MV-4-11 (cell line): ENCODE results near the gene ARHGAP20.

Experiments
- DNase-seq: peaks from one replicate; lab custom pipeline; 2025; lab: John Stamatoyannopoulos, UW

ARHGAP20 gene

GRCh38 chr11:110711776-110712658 lies at the start of gene ARHGAP20:
TSS of gene ARHGAP20 (minus strand) at chr11:110712437. CDS start at chr11:110712231, 206 bp downstream.
- DNase-seq, result no peak

- DNase-seq, result no peak
Observed at GRCh38 chr11:110761991-110762390, 49.8 kb upstream of the ARHGAP20 start.

DNA sequence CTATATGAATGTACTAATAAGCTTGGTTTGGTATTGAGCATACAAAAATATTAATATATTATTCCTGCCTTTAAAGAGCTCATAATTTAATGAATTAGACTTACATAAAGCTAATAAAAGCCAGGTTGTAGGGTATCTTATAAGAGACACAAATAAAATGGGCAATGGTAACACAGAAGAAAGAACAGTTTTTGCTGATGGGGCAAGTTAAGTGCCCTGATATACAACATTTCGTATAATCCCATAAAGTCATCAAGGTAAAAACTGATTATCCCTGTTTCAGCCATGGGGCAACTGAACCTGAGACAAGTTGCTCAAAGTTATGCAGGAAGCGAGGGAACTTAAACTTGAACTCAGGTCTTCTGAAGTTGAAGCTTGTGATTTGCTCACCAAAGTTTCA lies 48.9 kb upstream of the ARHGAP20 start:
- DNase-seq, result no peak

DNA sequence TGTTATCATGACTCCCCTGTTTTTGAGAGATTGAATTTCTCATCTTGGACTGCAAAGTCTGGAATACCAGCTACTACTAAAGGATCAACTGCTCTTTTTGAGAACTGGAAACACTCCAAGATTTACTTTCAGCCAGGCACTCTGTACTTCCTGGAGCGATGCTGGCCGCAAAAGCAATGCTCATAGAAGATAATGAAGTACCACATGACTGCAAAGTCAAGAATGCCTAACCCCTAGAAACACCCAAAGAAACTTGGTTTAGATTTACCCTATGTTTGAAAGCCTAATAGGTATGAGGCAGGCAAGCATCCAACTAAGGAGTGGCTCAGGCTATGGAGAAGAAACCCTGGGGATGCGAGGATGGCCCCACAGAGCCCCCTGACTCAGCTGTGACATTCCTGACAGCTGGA lies 47.7 kb upstream of the ARHGAP20 start:
- DNase-seq, result no peak

DNA sequence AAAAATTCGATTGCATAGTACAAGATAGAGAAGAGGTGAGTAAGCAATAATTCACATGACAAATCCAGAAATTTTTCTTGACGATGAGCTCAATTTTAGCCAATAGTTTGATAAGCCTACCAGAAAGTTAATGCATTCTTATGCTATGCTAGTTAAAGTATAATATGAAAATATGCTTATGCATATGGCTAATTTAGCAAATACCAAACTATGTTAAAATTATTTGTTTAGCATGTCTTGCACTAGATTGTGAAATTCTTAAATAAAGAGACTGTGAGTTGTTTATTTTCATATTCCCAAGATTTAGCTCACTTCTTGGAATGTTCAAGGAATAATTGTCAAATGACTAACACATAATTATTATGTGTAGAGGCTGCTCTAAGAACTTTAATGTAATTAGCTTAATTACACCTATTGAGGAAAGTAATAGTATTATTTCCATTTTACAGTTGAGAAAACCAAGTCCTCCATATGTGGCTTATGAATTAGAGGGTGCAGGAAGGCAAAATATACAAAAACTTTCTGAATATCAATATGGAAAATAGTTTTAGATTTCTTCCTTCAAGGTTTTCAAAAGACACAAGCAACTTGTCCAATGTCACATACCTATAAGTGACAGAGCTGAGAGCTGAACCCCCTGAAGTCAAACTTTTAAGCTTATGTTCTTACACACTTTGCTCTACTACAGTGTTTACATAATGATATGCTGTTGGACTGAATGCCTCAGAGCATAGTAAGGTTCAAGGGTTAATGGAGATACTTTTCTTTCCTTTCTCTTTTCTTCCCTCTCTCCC lies 45.9 kb upstream of the ARHGAP20 start:
- DNase-seq, result no peak

DNA sequence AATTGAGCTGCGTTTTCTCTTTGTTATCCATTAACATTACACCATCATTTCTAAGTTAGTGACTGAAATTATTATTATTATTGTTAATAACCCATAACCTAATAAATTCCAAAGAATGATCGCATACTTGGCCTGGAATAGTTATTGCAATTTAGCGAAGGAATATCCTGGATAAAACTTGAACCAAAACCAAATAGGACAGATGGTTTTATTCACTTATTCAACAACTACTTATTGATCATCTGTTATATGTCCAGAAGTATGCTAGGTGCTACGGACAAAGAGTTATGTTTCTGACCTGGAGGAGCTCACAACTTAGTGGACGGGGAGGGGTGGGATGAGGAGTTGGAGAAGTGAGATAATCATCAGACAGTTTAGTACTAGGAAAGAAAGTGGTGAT lies 44.8 kb upstream of the ARHGAP20 start:
- DNase-seq, result no peak

- no peak for DNase-seq
Observed at GRCh38 chr11:110755941-110756340, 43.7 kb upstream of the ARHGAP20 start.

GRCh38 chr11:110752890-110753289 lies 40.7 kb upstream of the ARHGAP20 start:
- DNase-seq, result no peak

GRCh38 chr11:110750100-110750499 lies 37.9 kb upstream of the ARHGAP20 start:
- DNase-seq, result no peak

- no peak for DNase-seq
Observed at GRCh38 chr11:110747531-110747930, 35.3 kb upstream of the ARHGAP20 start.

DNA sequence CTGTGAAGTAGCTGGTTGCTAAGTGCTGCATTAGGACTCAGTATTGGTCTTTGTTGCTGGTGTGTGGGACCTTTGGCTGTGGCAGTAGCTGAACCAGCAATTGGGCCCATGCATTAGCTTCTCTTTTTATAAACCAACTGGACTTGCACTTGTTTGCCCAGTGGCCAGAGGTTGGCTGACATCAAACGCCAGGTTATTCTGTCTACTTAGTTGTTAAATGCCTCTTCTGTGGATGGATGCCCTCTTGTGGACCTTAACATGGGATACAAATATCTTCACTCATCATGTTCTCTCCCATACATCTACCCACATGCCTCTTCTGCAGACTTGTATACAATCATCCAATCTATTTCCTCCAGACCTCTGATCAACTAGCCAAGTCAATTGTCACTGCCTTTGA lies 26.4 kb upstream of the ARHGAP20 start:
- DNase-seq, result no peak

GRCh38 chr11:110737593-110737992 lies 25.4 kb upstream of the ARHGAP20 start:
- no peak for DNase-seq

GRCh38 chr11:110736171-110736553 lies 23.9 kb upstream of the ARHGAP20 start:
- no peak for DNase-seq

- no peak for DNase-seq
Observed at GRCh38 chr11:110735455-110736170, 23.4 kb upstream of the ARHGAP20 start.

GRCh38 chr11:110734790-110735189 lies 22.6 kb upstream of the ARHGAP20 start:
- no peak for DNase-seq

DNA sequence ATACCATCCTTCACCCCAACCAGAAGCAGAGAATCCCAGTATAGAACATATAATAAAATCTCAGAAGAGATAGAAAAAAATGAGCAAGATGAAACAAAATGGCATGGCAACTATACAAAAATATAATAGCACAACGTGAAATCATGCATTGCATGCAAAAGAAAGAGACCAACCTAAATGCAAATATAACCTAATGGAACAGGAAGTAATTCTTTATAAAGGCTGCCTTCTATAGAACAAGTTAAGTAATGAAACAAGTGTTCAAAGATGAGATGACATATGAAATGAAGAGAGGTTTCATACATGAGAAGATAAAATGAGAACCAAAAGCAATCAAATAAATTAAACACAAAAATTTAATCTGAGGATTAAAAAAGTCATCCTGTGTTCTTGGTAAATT lies 18.5 kb upstream of the ARHGAP20 start:
- DNase-seq, result no peak

- no peak for DNase-seq
Observed at GRCh38 chr11:110728883-110729282, 16.6 kb upstream of the ARHGAP20 start.

DNA sequence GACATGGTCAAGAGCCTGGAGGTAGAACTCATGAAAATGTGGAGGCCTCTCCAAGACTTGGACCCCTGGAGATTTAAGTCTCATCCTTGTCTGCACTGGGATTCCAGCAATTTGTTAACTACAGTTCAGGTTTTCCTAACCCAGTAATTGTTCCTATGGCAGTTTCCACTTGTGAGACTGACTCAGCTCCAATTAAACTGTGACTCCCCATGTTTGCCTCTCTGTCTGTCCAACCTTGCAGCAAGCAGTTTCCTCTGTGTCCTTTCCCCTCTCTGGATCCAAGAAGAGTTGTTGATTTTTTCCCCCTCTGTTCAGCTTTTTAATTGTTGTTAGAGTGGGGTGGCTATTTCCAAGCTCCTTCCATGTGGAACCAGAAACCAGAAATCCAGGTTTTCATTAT lies 16.2 kb upstream of the ARHGAP20 start:
- no peak for DNase-seq

- DNase-seq, result no peak
Observed at GRCh38 chr11:110724358-110724757, 12.1 kb upstream of the ARHGAP20 start.

DNA sequence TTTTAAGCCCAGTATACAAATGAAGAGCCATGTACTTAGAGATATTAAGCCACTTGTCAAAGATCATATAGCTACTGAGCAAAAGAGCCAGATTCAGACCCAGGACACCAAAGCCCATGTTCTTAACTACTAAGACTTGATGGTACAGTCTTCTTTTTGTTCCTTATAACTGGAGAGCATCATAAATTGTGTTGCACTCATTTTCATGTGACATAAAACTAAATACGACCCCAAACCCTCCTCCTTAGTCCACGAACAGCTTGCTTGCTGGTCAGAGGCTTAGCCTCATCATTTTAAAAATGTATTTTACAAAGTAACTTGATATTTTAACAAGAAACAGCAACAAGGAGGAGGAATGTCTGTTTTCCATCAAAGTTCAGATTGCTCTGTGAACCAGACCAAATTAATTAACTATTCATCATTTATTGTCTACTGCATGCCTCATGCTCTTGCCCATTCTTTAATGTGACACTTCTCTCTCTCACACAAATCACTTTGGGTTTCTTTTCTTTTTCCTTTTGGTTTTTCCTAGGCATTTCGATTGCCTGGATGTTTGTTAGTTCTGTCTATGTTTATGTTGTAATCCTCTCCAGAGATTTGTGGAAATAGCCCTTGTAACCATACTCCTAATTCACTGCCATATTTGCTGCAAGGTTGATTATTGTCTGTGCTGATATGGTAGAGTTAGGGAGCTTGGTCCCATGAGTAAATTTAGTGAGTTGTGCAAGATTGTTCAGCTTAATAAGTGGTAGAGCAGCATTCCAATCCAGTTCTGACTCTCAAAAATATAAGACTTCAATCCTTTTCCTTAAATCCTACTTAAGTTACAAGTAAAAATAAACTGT lies 8.4 kb upstream of the ARHGAP20 start:
- DNase-seq, result no peak

DNA sequence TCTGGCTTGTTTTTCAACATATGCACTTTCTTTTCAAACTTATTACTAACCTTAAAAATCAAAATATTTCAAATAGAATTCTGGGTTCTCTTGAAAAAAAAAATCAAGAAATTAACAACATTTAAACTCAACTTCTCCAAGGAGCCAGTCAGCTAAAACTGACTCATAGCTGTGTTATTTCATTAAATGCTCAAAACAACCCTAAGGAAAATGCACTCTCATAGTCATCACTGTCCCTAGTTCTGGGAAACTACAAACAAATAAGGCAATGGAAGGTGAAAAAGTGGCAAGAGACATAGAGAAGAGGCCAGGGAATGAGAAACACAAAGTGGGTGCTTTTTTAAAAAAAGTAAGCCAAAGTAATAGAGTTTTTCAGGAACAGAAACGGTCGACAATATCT lies 4.1 kb upstream of the ARHGAP20 start:
- no peak for DNase-seq

- no peak for DNase-seq
Observed at GRCh38 chr11:110715541-110715940, 3.3 kb upstream of the ARHGAP20 start.
